Mucosa of descending colon (tissue), 3 donors: ENCODE data around the gene RAP1GDS1. TPM values are rescaled to one million over a fixed set of nuclear protein-coding genes. Genes with fewer than 3 reads are reported as not detected.

Experiments
- ATAC-seq: fragments of 200-7000 bp; cut with Tn5 transposase; one replicate; pipeline ENCODE4 v1.9.1; 2020; ENCODE audit warnings: mild to moderate bottlenecking, moderate library complexity
- DNase-seq, 3 donors: peaks; one replicate each; pipeline ENCODE4 v3.0.0-alpha.2; 2020
- H3K36me3 ChIP-seq: fragments of 200-600 bp; one replicate; pipeline ENCODE4 v1.8.0; 2021; ENCODE audit warnings: low read depth, mild to moderate bottlenecking
- H3K4me1 ChIP-seq: fragments of 200-600 bp; one replicate; pipeline ENCODE4 v1.8.0; 2021; ENCODE audit warnings: low read depth, mild to moderate bottlenecking
- H3K4me3 ChIP-seq: fragments of 200-600 bp; one replicate; pipeline ENCODE4 v1.8.0; 2021; ENCODE audit warnings: mild to moderate bottlenecking
- H3K9me3 ChIP-seq: fragments of 200-600 bp; one replicate; pipeline ENCODE4 v1.8.0; 2021; ENCODE audit warnings: mild to moderate bottlenecking
- intact Hi-C, 2 donors: fragments of 100-400 bp; cut with DNase I in 1 of 2; cut with micrococcal nuclease in 1 of 2; formaldehyde crosslinking; loops; one replicate each; pipeline versions ENCODE4 v1.11.0 to v1.11.1; 2022; cut with DNase I, micrococcal nuclease
- total RNA-seq, 3 donors: library from RNA; stranded (reverse); fragmentation: NEBNext Ultra II Directional in 2 of 3; extraction: Animal tissue kit (Norgen Biotek cat#: 25700) in 2 of 3; gene quantifications; one replicate each; pipeline versions ENCODE4 v1.2.1 to v1.2.4, GENCODE V29; 2021 to 2023
- TF ChIP-seq, protein P1 (sequence below): fragments of 200-600 bp; IDR thresholded peaks from one replicate; pipeline ENCODE4 v1.8.0; 2022; ENCODE audit warnings: antibody characterized with exemption, mild to moderate bottlenecking
- donor health status: DM: no; HTN: no; CAD: no; lungs with moderate emphysema.
- donor health status: DM: no; HTN: no; CAD: no.
- donor health status: DM: no; HTN: yes; CAD: no.

The RAP1GDS1 gene
- total RNA-seq, 3 donors from 2014 or later: 28.4 to 37.5 (median 33.3) TPM

DNA sequence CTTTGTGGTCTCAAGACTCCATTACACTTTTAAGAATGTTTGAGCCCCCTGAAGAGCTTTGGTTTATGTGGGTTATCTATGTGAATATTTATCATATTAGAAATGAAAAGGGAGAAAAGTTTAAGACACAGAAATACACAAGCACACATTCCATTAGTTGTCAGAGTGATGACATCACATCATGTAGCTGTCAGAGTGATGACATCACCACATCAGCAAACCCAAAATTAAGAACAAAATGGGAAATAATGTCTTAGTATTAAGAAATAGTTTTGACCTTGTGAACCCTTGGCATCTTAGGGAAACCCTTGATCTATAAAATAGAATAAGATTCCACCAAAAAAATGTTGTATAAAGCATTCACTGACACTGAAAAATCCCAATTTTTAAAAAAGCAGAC is 201.3 kb downstream of the RAP1GDS1 start:
- no peaks in the 10 kb centered on the region for H3K36me3 ChIP-seq
- intact Hi-C loops: no loop called here
- ATAC-seq: no peak
- TF ChIP-seq, protein P1, sequence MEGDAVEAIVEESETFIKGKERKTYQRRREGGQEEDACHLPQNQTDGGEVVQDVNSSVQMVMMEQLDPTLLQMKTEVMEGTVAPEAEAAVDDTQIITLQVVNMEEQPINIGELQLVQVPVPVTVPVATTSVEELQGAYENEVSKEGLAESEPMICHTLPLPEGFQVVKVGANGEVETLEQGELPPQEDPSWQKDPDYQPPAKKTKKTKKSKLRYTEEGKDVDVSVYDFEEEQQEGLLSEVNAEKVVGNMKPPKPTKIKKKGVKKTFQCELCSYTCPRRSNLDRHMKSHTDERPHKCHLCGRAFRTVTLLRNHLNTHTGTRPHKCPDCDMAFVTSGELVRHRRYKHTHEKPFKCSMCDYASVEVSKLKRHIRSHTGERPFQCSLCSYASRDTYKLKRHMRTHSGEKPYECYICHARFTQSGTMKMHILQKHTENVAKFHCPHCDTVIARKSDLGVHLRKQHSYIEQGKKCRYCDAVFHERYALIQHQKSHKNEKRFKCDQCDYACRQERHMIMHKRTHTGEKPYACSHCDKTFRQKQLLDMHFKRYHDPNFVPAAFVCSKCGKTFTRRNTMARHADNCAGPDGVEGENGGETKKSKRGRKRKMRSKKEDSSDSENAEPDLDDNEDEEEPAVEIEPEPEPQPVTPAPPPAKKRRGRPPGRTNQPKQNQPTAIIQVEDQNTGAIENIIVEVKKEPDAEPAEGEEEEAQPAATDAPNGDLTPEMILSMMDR: no peak
- no peaks in the 10 kb centered on the region for H3K9me3 ChIP-seq
- no peak overlapping the region for H3K4me3 ChIP-seq
- DNase-seq: no peak
- no peaks in the 10 kb centered on the region for H3K4me1 ChIP-seq

DNA sequence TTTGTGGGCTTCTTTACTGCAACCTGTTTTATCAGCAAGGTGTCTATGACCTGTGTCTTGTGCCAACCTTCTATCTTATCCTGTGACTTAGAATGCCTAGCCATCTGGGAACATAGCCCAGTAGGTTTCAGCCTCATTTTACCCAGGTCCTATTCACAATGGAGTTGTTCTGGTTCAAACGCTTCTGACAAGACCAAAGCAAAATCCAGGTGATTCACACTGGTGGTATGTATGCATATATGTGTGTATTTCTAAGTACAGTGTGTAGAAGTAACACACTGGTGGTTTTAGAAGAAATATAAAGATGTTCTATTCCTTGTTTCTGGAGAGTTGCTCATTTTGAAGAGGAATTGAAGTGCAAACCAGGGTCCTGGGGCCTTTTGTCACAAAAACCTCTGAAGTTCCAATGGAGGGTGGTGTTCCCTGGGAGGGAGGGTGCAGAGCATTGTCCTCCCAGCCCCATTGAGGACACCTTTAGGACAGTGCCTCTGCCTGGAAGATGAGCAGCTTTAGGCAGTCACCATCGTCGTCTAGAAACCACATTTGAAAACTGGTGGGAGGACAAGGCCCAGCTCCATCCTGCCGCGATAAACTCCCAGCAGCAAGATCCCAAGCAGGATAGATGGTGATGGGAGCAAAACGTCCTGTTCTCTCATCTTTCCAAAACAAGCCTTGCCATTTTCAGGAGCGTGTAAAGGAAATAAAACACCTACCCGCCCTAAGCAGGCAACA is 205.8 kb downstream of the RAP1GDS1 start:
- Histone ChIP-seq H3K4me3 (no peak overlapping the region), H3K4me1 (no peaks in the 10 kb centered on the region), H3K9me3 (no peaks in the 10 kb centered on the region), H3K36me3 (no peaks in the 10 kb centered on the region)
- no peak for ATAC-seq
- no peak for DNase-seq
- TF ChIP-seq, protein P1: no peak
- intact Hi-C loops: loop anchor here in 1 of 2 donors (5.0 kb wide), 1 partner anchor 190 kb away; the partner anchor contains the start of gene TSPAN5

DNA sequence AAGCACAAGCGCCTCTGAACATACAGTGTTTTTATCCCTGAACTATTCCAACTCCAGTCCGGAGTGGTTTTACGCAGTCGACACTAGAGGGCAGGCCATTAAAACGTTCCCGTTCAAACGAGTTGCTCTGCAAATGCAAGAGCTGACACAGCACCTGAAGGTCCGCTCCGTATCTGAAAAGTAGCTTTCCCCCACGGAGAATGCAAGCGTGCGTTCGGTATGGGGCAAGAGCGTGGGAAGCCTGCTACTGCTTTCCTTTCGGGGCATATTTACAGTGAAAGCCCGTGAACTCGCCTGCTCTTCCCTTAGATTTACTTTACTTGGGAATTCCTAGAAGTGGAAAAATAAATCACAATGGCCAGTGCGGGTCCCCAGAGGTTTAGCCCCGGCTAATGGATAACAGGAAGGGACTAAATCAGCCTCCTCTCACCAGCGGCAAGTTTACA is 206.5 kb downstream of the RAP1GDS1 start:
- DNase-seq (peak; percentile 55 to 75 (median 63)), ATAC-seq (peak; percentile 98)
- Histone ChIP-seq H3K4me3 (no peak overlapping the region), H3K4me1 (no peaks in the 10 kb centered on the region), H3K9me3 (no peaks in the 10 kb centered on the region), H3K36me3 (no peaks in the 10 kb centered on the region)
- TF ChIP-seq, protein P1: peak; percentile 72
- intact Hi-C loops: loop anchor here in 1 of 2 donors (5.0 kb wide), 1 partner anchor 190 kb away; the partner anchor contains the start of gene TSPAN5

DNA sequence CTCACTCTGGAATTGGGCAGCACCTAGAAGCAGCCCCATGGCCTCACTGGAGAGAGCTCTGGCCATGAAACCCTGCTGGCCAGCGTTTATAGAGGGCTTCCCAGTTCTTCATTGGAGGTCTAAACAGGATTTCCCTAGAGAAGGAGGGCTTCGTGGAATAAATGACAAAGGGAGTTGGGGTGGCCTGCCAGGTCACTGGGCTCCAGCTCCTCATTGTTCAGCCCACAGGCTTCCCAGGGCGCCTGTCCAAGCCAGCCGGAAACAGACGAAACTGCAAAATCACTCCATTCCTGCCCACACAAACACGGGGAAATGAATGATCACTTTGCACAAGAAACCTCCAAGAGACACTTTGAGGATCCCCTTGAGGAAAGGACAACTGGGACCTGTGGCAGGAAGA is 207.5 kb downstream of the RAP1GDS1 start:
- no peak overlapping the region for H3K4me3 ChIP-seq
- no peaks in the 10 kb centered on the region for H3K9me3 ChIP-seq
- no peaks in the 10 kb centered on the region for H3K4me1 ChIP-seq
- intact Hi-C loops: loop anchor here in 1 of 2 donors (5.0 kb wide), 1 partner anchor 189 kb away; the partner anchor contains the start of gene TSPAN5
- TF ChIP-seq, protein P1: no peak
- H3K36me3 ChIP-seq: no peaks in the 10 kb centered on the region
- no peak for DNase-seq
- ATAC-seq: no peak

DNA sequence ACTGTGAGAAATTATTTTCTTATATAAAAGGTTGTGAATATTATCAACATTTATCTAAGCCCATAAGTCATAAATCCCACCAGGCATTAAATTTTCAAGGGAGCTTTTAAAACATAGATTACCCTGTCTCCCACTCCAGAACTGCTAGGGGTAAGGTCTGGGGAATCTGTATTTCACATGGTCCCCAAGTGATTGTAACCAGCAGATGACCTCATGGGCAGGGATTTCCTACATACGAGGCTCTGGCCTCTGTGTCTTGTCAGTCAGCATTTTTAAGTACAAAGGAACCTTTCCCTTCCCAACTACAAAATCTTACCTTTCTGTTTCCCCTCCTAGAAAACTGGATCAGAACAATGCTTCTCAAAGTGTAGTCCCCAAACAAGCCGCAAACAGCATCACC is 208.6 kb downstream of the RAP1GDS1 start:
- TF ChIP-seq, protein P1: no peak
- Histone ChIP-seq H3K4me1 (no peaks in the 10 kb centered on the region), H3K36me3 (no peaks in the 10 kb centered on the region), H3K9me3 (no peaks in the 10 kb centered on the region), H3K4me3 (no peak overlapping the region)
- no peak for DNase-seq
- intact Hi-C loops: loop anchor here in 1 of 2 donors (5.0 kb wide), 1 partner anchor 188 kb away; the partner anchor contains the start of gene TSPAN5
- no peak for ATAC-seq
